ENCODE measurements around the gene PCCA.

GRCh38 chr13:100125946-100126345, 37.1 kb downstream of the PCCA start:
- no peak for TF ChIP-seq GATA2 (IDR thresholded peaks at IDR 0.05; ENCODE audit: low read depth, low read length)
- no peak for TF ChIP-seq GATA3 (IDR thresholded peaks at IDR 0.05; ENCODE audit: low read depth, low read length)

All from SH-SY5Y (cell line).